ENCODE data around the gene POLR1F.

DNA sequence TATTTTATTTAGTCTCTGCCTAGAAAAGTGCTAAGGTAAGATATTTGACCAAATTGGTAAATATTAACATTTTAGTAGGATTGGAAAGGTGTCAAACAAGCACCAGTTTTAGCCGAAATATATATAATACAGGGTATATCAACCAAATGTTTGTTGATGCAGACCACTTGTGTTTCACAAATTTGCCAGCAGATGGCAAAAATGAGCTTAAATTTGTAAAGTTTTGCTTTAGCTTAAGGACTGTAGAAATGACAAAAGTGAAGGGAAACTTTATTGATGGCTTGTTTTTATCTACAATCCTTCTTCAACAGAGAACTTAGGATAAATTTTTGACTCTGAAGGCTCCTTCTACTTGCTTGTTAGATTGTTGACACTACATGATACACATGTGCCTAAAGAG lies 4.8 kb upstream of the POLR1F start:
- TF ChIP-seq, protein P1, sequence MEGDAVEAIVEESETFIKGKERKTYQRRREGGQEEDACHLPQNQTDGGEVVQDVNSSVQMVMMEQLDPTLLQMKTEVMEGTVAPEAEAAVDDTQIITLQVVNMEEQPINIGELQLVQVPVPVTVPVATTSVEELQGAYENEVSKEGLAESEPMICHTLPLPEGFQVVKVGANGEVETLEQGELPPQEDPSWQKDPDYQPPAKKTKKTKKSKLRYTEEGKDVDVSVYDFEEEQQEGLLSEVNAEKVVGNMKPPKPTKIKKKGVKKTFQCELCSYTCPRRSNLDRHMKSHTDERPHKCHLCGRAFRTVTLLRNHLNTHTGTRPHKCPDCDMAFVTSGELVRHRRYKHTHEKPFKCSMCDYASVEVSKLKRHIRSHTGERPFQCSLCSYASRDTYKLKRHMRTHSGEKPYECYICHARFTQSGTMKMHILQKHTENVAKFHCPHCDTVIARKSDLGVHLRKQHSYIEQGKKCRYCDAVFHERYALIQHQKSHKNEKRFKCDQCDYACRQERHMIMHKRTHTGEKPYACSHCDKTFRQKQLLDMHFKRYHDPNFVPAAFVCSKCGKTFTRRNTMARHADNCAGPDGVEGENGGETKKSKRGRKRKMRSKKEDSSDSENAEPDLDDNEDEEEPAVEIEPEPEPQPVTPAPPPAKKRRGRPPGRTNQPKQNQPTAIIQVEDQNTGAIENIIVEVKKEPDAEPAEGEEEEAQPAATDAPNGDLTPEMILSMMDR (IDR thresholded peaks at IDR 0.05): peak; percentile 65; the same call in 1 of the 2 replicates
- TF ChIP-seq POLR2AphosphoS5 (IDR thresholded peaks at IDR 0.05; ENCODE audit: low read depth, low read length) (no peak), SIN3A (IDR thresholded peaks at IDR 0.05; ENCODE audit: borderline replicate concordance, insufficient read depth, low read depth, low read length) (no peak), TCF7L2 (IDR thresholded peaks at IDR 0.05; ENCODE audit: low read depth, low read length) (no peak)
- TF ChIP-seq, protein P2, sequence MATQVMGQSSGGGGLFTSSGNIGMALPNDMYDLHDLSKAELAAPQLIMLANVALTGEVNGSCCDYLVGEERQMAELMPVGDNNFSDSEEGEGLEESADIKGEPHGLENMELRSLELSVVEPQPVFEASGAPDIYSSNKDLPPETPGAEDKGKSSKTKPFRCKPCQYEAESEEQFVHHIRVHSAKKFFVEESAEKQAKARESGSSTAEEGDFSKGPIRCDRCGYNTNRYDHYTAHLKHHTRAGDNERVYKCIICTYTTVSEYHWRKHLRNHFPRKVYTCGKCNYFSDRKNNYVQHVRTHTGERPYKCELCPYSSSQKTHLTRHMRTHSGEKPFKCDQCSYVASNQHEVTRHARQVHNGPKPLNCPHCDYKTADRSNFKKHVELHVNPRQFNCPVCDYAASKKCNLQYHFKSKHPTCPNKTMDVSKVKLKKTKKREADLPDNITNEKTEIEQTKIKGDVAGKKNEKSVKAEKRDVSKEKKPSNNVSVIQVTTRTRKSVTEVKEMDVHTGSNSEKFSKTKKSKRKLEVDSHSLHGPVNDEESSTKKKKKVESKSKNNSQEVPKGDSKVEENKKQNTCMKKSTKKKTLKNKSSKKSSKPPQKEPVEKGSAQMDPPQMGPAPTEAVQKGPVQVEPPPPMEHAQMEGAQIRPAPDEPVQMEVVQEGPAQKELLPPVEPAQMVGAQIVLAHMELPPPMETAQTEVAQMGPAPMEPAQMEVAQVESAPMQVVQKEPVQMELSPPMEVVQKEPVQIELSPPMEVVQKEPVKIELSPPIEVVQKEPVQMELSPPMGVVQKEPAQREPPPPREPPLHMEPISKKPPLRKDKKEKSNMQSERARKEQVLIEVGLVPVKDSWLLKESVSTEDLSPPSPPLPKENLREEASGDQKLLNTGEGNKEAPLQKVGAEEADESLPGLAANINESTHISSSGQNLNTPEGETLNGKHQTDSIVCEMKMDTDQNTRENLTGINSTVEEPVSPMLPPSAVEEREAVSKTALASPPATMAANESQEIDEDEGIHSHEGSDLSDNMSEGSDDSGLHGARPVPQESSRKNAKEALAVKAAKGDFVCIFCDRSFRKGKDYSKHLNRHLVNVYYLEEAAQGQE (IDR thresholded peaks at IDR 0.05; ENCODE audit: insufficient read depth in 1 of 2, low read depth in 2 of 2, low read length in 1 of 2): no peak
